Suppressor macrophage treated with lipopolysaccharide for 4 hours (primary cell): Measurements from ENCODE around the gene ZNF689.
A peak's percentile ranks its signal among the peaks of the same experiment; 100 is the strongest.
"Not testable (repeated sequence)": the region's sequence is repeated elsewhere in the genome, so short reads cannot be mapped to it uniquely, and the experiment has no call there.

Experiments
- DNase-seq: peaks from one replicate; pipeline ENCODE4 v3.0.0-alpha.2; 2020

The ZNF689 gene

DNA sequence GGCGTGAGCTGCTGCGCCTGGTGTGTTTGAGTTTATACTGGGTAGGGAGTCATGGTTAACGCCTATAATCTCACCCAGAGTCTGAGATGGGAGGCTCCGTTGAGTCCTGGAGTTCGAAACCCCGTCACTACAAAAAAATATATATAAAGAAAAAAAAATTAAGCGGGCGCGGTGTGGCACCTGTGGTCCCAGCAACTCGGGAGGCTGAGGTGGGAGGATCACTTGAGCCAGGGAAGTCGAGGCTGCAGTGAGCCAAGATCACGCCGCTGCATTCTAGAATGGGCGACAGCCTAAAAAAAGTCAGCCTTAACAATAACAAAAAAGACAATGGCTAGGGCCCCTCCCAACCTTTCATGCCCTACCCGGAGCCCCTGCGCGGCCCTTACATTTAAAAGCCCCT is 23.3 kb upstream of the ZNF689 start:
- DNase-seq: no peak

DNA sequence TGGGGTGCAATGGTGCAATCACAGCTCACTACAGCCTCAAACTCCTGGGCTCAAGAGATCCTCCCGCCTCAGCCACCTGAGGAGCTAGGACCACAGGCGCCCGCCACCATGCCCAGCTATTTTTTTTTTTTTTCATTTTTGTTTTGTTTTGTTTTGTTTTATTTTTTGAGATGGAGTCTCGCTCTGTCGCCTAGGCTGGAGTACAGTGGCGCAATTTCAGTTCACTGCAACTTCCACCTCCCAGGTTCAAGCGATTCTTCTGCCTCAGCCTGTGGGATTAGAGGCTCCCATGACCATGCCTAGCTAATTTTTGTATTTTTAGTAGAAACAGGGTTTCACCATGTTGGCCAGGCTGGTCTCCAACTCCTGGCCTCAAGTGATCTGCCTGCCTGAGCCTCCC is 22.3 kb upstream of the ZNF689 start:
- not testable (repeated sequence) for DNase-seq

DNA sequence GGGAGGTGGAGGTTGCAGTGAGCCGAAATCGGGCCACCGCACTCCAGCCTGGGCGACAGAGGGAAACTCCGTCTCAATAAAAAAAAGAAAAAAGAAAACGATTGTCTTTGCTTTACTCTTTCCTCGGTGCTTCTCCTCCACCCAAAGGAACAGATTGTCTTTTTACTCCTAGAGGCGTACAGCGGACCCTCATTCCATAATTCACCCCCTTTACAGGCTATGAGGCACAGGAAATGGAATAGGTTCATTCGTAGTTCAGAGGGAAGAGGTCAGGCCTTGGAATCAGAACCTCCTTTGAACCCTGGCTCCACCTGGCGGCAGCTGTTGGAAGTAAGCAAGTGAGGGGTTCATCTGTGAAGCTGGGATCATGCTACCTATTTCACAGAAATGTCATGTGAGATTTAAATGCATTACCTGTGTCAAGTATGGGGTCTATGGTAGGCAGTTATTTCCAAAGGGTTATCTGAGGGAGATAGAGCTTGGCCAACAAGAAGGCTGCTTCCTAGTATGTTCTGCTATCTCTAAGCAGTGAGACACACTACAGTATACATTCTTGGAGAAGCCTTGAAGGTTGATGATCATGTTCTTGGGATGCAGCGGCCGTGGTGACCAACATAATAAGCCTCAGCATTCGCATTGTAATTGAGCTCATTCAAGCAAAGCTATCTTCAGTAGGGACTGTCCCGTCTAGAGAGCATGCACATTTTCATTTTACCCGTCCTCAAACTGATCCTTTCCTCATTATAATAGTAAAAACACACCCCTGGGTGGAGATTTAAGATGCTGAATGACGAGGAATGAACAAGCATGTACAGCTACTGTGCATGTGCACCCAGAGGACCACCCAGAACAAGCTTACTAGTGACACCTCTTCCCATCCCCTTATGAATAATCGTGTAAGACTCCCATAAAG is 18.7 kb upstream of the ZNF689 start:
- DNase-seq: peak; percentile 87

DNA sequence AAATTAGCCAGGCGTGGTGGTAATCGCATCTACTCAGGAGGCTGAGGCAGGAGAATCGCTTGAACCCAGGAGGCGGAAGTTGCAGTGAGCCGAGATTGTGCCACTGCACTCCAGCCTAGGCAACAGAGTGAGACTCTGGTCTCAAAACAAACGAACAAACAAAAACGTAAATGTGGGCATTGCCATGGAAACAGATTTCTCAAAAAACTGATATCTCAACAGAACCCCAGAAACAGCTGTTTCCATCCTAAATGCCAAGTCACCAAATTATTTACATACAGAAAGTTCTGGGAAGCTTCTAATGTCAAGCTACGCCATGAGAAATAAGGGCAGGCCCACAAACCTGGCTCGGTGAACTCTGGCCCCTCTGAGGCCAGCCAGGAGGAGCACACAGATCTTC is 16.0 kb upstream of the ZNF689 start:
- no peak for DNase-seq

- peak; percentile 73 for DNase-seq
These were observed 13.5 kb upstream of the ZNF689 start for GRCh38 chr16:30623536-30624283.

- no peak for DNase-seq
These were observed 12.4 kb upstream of the ZNF689 start for GRCh38 chr16:30622455-30623032.

DNA sequence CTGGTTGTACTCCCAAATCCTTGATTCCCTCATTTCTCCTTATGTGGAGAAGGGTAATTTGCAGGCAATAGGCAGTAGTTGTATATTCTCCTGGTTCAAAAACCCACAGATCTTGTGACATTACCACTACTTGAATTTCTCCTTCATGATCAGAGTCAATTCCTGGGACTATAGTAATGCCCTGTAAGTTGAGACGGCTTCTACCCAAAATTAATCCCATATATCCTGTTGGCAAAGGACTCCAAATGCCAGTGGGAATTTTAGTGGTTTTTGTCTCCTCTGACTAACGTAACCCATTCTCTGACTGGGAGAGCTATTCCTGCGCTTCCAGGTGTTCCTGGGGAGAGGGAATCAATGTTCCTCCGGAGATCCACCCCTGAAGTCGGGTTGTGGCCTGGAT is 11.6 kb upstream of the ZNF689 start:
- no peak for DNase-seq

GRCh38 chr16:30620169-30620568 is 10.0 kb upstream of the ZNF689 start:
- DNase-seq: no peak

DNA sequence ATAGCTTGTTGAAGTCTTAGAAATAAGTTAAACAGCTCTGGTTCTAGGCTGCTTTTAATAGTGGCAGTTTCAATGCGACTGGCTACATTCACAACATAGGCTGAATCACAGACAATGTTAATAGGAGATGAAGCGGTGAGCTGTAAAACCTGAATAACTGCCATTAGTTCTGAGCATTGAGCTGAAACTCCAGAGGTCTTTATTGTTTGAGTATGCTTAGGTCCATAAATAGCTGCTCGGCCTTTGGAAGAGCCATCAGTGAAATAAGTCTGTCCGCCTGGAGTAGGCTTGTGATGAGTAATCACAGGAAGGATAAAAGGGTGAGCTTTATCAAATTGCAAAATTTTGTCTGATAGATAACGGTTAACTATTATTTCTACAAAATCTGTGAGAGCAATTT is 9.4 kb upstream of the ZNF689 start:
- no peak for DNase-seq

DNA sequence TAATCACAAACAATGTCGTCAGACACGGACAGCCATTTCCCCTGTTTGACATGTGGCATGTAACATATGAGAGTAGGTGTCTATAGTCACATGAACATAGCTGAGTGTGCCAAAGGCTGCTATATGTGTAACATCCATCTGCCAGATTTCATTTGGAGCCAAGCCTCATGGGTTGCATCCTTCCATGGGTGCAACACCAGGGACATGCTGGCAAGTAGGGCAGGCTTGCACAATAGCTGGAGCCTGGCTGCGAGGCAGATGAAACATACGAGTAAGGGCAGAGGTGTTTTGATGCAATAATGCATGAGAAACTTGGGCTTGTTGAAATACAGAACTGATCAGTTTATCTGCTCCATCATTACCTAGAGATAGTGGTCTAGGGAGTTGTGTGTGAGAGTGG is 9.0 kb upstream of the ZNF689 start:
- peak; percentile 6 for DNase-seq

- DNase-seq: peak; percentile 74
These were observed 5.3 kb upstream of the ZNF689 start for GRCh38 chr16:30615358-30616091.

GRCh38 chr16:30609002-30609925 is 925 bp downstream of the ZNF689 start:
- peak; percentile 13 for DNase-seq

DNA sequence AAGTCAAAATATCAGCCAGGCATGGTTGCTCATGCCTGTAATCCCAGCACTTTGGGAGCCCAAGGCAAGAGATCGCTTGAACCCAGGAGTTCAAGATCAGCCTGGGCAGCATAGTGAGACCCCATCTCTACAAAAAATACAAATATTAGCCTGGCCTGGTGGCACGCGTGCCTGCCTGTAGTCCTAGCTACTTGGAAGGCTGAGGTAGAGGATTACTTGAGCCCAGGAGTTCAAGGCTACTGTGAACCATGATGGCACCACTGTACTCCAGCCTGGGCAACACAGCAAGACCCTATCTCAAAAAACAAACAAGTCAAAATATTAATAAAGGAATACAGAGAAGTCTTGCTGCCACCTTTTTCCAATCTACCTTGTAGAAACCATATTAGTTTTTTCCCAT is 4.2 kb downstream of the ZNF689 start:
- DNase-seq: no peak

GRCh38 chr16:30605158-30605557 is 5.0 kb downstream of the ZNF689 start:
- DNase-seq: peak; percentile 39

- DNase-seq: no peak
These were observed 5.8 kb downstream of the ZNF689 start for GRCh38 chr16:30604316-30604947.

DNA sequence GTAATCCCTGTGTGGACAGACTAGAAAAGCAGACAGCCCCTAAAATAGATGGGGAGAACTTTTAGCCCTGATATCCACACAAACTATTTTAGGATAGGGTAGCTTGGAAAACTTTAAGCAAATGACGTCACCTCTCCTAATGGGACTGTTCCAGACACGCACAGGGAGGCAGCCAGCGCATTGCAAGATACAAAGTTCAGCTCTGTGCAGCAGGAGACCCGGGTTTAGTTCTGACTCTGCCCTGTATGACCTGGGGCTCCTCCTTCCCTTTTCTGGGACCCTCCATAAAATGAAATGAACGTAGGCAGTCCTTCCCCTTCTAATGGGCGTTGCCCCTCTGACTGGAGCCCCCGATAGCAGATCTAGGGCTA is 6.3 kb downstream of the ZNF689 start:
- no peak for DNase-seq

- DNase-seq: peak; percentile 72
These were observed 7.4 kb downstream of the ZNF689 start for GRCh38 chr16:30602616-30603277.

GRCh38 chr16:30601966-30602365 is 8.2 kb downstream of the ZNF689 start:
- DNase-seq: peak; percentile 59

- DNase-seq: no peak
These were observed 9.3 kb downstream of the ZNF689 start for GRCh38 chr16:30600929-30601328.

DNA sequence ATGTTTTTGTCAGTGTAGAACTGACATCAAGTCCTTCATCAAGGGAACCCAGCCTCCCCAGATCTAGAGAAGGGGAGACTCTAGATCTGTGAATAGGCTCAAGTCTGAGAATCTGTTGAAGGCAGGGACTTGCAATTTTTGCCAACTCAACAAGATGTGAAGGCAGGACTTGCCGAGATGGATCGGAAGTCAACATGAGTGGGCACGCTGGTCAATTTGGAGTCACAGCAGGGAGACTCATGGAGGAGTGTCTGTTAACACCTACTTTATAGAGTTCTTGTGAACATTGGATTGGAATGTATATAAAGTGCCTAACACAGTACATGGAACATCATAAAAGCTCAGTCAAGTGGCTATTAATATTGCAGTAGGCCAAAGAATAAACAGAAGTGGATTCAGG is 10.0 kb downstream of the ZNF689 start:
- DNase-seq: no peak

DNA sequence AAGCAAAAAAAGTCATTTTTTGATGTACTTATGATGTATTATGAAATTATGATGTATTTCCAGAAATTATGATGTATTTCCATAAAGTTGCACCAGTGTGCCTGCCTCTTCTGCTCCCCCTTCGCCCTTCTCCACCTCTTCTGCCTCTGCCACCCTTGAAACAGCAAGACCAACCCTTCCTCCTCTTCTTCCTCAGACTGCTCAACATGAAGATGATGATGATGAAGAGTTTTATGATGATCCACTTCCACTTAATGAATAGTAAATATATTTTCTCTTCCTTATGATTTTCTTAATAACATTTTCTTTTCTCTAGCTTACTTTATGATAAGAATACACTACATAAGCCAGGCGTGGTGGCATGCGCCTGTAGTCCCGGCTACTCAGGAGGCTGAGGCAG is 17.3 kb downstream of the ZNF689 start:
- no peak for DNase-seq
